Astrocyte of the cerebellum (primary cell): ENCODE data around the gene SYNC.

ENCODE experiments used
- DNase-seq: peaks from one replicate; pipeline ENCODE4 v3.0.0-alpha.2; 2011; ENCODE audit warnings: low read depth
- H3K4me3 ChIP-seq: 2 replicates; pipeline ENCODE4 v1.5.1; 2011; ENCODE audit warnings: mild to moderate bottlenecking, low read depth, low read length, moderate library complexity
- in situ Hi-C: cut with HindIII; loops from 2 replicates; pipeline ENCODE4 v1.10.0; 2017; ENCODE audit warnings: low sequenced_read_pairs
- TF ChIP-seq, protein P1 (sequence below): IDR thresholded peaks from 2 replicates; pipeline ENCODE4 v1.5.1; 2012; ENCODE audit warnings: low read length, low read depth, moderate library complexity, mild to moderate bottlenecking; ENCODE audit errors: missing control alignments

The SYNC gene

DNA sequence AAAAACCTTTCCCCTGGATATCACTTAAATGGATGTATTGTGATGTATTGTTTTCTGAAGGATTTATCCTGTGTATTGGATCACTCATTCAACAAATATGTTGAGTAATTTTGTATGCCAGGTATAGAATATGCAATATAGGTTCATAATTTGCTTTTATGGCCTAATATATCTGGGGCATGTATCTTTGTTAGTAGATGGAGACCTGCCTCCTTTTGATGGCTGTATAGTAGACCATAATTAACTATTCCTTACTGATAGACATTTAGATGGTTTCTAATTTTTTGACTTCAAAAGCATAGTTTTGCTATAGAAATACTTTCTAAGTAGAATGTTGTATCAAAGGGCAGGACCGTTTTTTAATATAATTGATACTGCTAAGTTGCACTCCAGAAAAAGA is 43.0 kb downstream of the SYNC start:
- TF ChIP-seq, protein P1, sequence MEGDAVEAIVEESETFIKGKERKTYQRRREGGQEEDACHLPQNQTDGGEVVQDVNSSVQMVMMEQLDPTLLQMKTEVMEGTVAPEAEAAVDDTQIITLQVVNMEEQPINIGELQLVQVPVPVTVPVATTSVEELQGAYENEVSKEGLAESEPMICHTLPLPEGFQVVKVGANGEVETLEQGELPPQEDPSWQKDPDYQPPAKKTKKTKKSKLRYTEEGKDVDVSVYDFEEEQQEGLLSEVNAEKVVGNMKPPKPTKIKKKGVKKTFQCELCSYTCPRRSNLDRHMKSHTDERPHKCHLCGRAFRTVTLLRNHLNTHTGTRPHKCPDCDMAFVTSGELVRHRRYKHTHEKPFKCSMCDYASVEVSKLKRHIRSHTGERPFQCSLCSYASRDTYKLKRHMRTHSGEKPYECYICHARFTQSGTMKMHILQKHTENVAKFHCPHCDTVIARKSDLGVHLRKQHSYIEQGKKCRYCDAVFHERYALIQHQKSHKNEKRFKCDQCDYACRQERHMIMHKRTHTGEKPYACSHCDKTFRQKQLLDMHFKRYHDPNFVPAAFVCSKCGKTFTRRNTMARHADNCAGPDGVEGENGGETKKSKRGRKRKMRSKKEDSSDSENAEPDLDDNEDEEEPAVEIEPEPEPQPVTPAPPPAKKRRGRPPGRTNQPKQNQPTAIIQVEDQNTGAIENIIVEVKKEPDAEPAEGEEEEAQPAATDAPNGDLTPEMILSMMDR, result no peak
- in situ Hi-C loops, result no loop called here
- no peak for DNase-seq
- no peak overlapping the region for H3K4me3 ChIP-seq

DNA sequence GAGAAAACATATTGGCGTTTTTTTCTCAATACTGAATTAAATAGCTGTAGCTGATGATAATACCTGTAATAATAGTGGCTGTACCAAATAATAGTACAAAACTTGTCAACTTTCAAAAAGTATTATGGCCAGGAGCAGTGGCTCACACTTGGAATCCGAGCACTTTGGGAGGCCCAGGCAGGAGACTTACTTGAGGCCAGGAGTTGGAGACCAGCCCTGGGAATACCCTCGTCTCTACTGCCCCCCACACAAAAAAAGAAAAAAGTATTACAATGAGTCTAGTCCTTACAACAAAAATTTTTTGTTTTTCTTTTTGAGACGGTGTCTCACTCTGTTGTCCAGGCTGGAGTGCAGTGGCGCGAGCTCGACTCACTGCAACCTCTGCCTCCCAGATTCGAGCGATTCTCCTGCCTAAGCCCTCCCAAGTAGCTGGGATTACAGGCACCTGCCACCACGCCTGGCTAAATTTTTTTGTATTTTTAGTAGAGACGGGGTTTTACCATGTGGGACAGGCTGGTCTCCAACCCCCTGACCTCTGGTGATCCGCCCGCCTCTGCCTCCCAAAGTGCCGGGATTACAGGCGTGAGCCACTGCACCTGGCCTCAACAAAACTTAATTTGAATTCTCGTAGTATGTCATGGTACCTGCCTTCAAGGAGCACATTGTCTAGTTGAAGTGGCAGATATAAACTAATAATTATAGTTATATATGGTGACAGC is 50.2 kb downstream of the SYNC start:
- no peak for DNase-seq
- TF ChIP-seq, protein P1, result no peak
- in situ Hi-C loops, result no loop called here
- H3K4me3 ChIP-seq, result peak overlapping the region; percentile 87

- DNase-seq, result no peak
- TF ChIP-seq, protein P1, result no peak
- in situ Hi-C loops, result no loop called here
- peak overlapping the region; percentile 87 for H3K4me3 ChIP-seq
These were observed 51.0 kb downstream of the SYNC start for GRCh38 chr1:32651461-32652073.

- H3K4me3 ChIP-seq, result peak within 1 kb of the TSS; percentile 87
- in situ Hi-C loops, result no loop called here
- DNase-seq, result peak; percentile 92
- TF ChIP-seq, protein P1, result no peak
These were observed 51.7 kb downstream of the SYNC start, which contains the start of gene RBBP4 for GRCh38 chr1:32650752-32651460. RBBP4 (plus strand) TSS chr1:32651208; CDS start chr1:32651307, 99 bp downstream.

GRCh38 chr1:32650248-32650751 is 52.3 kb downstream of the SYNC start, which contains the start of gene ZBTB8OS:
ZBTB8OS (minus strand) TSS chr1:32650550; CDS start chr1:32650529, 21 bp downstream.
- peak; percentile 82 for DNase-seq
- TF ChIP-seq, protein P1, result no peak
- H3K4me3 ChIP-seq, result peak within 1 kb of the TSS; percentile 87
- in situ Hi-C loops, result no loop called here

- in situ Hi-C loops, result no loop called here
- no peak overlapping the region for H3K4me3 ChIP-seq
- no peak for DNase-seq
- TF ChIP-seq, protein P1, result no peak
These were observed 55.0 kb downstream of the SYNC start for GRCh38 chr1:32647308-32648134.
